ENCODE measurements around the gene ZNF273.

DNA sequence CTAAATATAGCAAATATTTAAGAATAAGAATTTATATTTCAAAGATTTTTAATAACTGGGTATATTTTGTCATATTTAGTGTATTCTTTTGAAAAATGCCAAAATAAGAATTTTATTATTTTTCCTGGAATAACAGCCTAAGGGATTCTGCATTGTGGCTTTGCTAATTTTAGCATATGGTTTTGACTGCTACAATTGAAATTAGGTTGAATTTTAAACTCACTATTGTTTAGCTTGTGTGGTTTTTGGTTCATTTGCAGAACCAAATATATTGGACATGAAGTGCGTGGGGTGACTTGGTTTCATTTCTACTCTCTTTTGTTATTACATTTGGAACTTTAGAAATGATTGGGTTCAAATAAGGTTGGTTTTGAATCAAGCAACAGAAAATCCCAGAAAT is 35.5 kb downstream of the ZNF273 start:
- TF ChIP-seq, protein P1, sequence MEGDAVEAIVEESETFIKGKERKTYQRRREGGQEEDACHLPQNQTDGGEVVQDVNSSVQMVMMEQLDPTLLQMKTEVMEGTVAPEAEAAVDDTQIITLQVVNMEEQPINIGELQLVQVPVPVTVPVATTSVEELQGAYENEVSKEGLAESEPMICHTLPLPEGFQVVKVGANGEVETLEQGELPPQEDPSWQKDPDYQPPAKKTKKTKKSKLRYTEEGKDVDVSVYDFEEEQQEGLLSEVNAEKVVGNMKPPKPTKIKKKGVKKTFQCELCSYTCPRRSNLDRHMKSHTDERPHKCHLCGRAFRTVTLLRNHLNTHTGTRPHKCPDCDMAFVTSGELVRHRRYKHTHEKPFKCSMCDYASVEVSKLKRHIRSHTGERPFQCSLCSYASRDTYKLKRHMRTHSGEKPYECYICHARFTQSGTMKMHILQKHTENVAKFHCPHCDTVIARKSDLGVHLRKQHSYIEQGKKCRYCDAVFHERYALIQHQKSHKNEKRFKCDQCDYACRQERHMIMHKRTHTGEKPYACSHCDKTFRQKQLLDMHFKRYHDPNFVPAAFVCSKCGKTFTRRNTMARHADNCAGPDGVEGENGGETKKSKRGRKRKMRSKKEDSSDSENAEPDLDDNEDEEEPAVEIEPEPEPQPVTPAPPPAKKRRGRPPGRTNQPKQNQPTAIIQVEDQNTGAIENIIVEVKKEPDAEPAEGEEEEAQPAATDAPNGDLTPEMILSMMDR (IDR thresholded peaks at IDR 0.05) = no peak
- TF ChIP-seq POLR2A (IDR thresholded peaks at IDR 0.05) (no peak), EP300 (IDR thresholded peaks at IDR 0.05) (no peak)

All from suprapubic skin (tissue), 3 donors.